HUES48 (cell line): ENCODE data around the gene GAMT.

Experiments used
- H3K27ac ChIP-seq: one replicate; pipeline ENCODE4 v1.7.0; 2013; ENCODE audit warnings: low read depth, low read length, inconsistent platforms
- H3K27me3 ChIP-seq: 2 replicates; pipeline ENCODE4 v1.6.1; 2013; ENCODE audit warnings: mild to moderate bottlenecking, low read length; ENCODE audit not compliant: control insufficient read depth, insufficient read depth
- H3K36me3 ChIP-seq: 2 replicates; pipeline ENCODE4 v1.6.1; 2013; ENCODE audit warnings: low read length; ENCODE audit not compliant: control insufficient read depth, insufficient read depth
- H3K4me1 ChIP-seq: 2 replicates; pipeline ENCODE4 v1.6.1; 2013; ENCODE audit warnings: mild to moderate bottlenecking, low read length; ENCODE audit not compliant: control insufficient read depth, insufficient read depth
- H3K4me3 ChIP-seq: 2 replicates; pipeline ENCODE4 v1.5.1; 2013; ENCODE audit warnings: mild to moderate bottlenecking, low read depth, low read length
- H3K9ac ChIP-seq: 2 replicates; pipeline ENCODE4 v1.6.1; 2013; ENCODE audit warnings: mild to moderate bottlenecking, low read depth, low read length, moderate library complexity
- H3K9me3 ChIP-seq: 2 replicates; pipeline ENCODE4 v1.6.1; 2013; ENCODE audit warnings: low read length; ENCODE audit not compliant: control insufficient read depth, insufficient read depth

GAMT gene

GRCh38 chr19:1357531-1358109 is 43.7 kb downstream of the GAMT start:
- peak overlapping the region; percentile 31; the same call in 1 of the 2 replicates for H3K4me3 ChIP-seq
- H3K27ac ChIP-seq = peak overlapping the region; percentile 70
- H3K9ac ChIP-seq = no peak overlapping the region
- peaks cover 53% of the 10 kb centered on the region for H3K36me3 ChIP-seq
- H3K9me3 ChIP-seq = no peaks in the 10 kb centered on the region
- peaks cover 54% of the 10 kb centered on the region for H3K4me1 ChIP-seq
- no peaks in the 10 kb centered on the region for H3K27me3 ChIP-seq

DNA sequence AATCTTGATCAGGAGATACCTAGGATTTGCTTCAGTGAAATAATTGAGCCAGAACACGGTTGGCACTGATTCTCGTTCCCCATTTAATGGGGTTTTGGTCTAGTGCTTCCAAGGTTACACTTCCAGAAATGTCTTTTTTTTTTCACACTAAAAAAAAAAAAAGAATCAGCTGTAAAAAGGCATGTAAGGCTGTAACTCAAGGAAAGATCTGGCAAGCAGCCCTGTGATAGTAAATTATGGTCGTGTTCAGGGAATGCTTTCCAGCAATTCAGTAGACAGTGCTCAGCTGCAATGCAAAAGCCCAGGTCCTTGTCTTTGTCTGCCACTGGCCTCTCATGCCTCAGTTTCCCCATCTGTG is 44.9 kb downstream of the GAMT start:
- H3K36me3 ChIP-seq = peaks cover 42% of the 10 kb centered on the region
- H3K9me3 ChIP-seq = no peaks in the 10 kb centered on the region
- H3K9ac ChIP-seq = no peak overlapping the region
- H3K4me1 ChIP-seq = peaks cover 53% of the 10 kb centered on the region
- no peak overlapping the region for H3K27ac ChIP-seq
- no peaks in the 10 kb centered on the region for H3K27me3 ChIP-seq
- H3K4me3 ChIP-seq = peak overlapping the region; percentile 76; the same call in 1 of the 2 replicates

DNA sequence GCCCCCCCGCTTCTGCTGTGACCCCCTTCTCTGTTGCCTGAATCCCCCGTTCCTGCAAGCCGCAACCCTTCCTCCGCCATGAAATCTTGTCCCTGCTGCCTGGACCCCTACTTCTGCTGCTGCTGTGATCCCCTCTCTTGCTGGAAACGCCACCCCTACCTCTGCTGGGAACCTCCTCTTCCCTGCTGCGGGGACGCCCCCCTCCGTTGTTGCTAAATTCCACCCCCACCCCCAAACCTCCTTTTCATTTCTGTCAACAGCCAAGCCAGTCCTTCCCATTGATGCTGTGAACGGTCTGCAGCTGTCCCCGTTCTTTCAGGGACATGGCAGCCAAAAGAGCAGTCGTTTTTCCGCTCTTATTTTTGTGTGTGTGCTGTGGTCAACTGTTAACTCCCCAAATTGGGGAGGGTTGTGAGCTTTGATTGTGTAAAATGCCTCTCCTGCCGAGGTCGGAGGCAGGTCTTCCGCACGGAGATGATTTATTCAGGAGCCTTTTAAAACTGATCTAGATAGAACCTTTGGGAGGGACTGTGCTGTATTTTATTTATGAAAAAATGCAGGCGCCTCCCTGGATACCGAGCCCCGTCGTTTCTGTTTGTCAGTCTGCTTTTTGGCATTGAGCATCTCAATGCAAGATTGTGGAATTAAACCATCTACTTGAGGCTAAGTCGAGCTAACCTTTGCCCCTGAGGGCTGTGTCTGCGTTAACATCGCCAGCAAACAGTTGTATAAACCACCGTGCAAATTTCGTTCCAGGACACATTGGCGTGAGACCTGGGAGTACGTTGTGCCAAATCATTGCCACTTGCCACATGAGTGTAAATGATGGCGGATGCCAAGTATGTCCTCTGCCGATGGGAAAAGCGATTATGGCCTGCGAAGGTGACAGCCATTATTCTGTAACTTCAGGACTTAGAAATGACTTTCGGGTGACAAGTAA is 45.5 kb downstream of the GAMT start:
- no peaks in the 10 kb centered on the region for H3K9me3 ChIP-seq
- H3K4me1 ChIP-seq = peaks cover 51% of the 10 kb centered on the region
- H3K4me3 ChIP-seq = peak overlapping the region; percentile 76
- H3K9ac ChIP-seq = no peak overlapping the region
- no peaks in the 10 kb centered on the region for H3K27me3 ChIP-seq
- H3K27ac ChIP-seq = peak overlapping the region; percentile 42
- H3K36me3 ChIP-seq = peaks cover 35% of the 10 kb centered on the region

DNA sequence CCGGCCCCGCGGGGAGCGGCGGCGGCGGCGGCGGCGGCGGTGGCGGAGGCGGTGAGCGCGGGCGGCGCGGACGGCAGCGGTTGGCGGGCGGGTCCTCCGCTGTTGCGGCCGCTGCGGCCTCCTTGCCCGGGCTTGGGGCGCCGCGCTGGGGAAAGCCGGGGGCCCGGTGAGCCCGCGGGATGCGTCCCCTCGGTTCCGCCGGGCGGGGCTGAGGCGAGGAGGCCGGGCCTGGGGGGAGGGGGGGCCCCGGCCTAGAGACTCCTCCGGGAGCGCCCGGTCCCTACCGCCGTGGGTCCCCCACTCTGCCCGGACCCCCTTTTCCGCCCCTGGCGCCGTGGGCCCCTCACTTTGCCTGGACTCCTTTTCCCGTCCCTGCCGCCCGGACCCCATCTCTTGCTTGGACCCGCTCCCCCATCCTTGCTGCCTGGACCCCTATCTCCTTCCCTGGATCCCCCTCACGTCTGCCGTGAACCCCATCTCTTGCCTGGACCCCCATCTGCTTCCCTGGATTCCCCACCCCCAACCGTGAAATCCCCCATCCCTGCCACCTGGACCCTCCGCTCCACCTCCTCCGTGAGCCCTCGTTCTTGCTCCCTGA is 46.3 kb downstream of the GAMT start:
- H3K4me1 ChIP-seq = peaks cover 45% of the 10 kb centered on the region
- peak overlapping the region; percentile 76 for H3K4me3 ChIP-seq
- no peaks in the 10 kb centered on the region for H3K27me3 ChIP-seq
- H3K9me3 ChIP-seq = no peaks in the 10 kb centered on the region
- H3K36me3 ChIP-seq = peaks cover 28% of the 10 kb centered on the region
- no peak overlapping the region for H3K9ac ChIP-seq
- peak overlapping the region; percentile 72 for H3K27ac ChIP-seq

GRCh38 chr19:1353144-1353543 is 48.2 kb downstream of the GAMT start:
- Histone ChIP-seq H3K36me3 (peaks cover 9% of the 10 kb centered on the region), H3K27ac (no peak overlapping the region), H3K27me3 (no peaks in the 10 kb centered on the region), H3K4me1 (peaks cover 27% of the 10 kb centered on the region), H3K9me3 (no peaks in the 10 kb centered on the region), H3K4me3 (no peak overlapping the region), H3K9ac (no peak overlapping the region)

GRCh38 chr19:1351381-1351851 is 49.9 kb downstream of the GAMT start:
- H3K4me3 ChIP-seq = no peak overlapping the region
- H3K9me3 ChIP-seq = no peaks in the 10 kb centered on the region
- H3K27me3 ChIP-seq = no peaks in the 10 kb centered on the region

DNA sequence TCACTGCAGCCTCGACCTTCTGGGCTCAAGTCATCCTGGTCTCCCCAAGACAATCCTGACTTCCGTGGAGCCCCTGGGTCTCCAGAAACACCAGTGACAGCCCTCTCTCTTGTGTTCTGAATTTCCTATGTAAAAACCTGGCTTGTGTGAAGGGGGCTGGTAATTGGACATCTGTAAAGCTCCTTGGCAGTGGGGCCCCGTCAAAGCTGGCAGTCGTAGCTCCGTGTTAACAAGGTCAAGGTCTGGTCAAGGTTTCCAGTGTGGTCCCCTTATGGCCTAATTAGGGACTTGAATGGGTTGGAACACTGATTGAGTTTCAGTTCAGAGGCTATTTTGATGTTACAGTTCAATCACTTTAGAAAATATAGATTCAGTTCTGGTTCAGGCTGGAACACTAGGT is 50.5 kb downstream of the GAMT start:
- Histone ChIP-seq H3K27ac (no peak overlapping the region), H3K9ac (no peak overlapping the region), H3K9me3 (no peaks in the 10 kb centered on the region), H3K4me3 (no peak overlapping the region), H3K27me3 (no peaks in the 10 kb centered on the region), H3K4me1 (peaks cover 4% of the 10 kb centered on the region), H3K36me3 (no peaks in the 10 kb centered on the region)

More at GRCh38 chr19:1351381-1351851, 49.9 kb downstream of the GAMT start:
- peaks cover 10% of the 10 kb centered on the region for H3K4me1 ChIP-seq
- H3K27ac ChIP-seq = no peak overlapping the region
- no peak overlapping the region for H3K9ac ChIP-seq
- H3K36me3 ChIP-seq = peaks cover 1% of the 10 kb centered on the region

DNA sequence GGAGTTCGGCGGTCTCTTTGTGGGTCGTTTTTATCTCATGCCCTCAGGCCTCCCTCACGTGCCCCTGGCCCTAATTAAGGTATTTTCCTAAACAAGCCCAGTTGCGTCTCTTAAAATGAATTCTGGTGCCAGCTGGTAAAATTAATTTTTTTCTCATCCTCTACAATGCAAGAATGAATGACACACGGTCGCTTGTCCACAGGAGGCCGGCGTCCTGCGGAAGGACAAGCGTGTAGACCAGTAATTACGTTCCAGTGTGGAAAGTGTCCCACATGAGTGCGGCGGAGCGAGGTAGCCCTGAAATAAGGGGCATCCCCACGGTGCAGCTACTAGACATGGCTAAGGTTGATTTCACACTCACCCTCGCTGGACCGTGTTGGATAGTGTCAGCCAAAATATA is 52.1 kb downstream of the GAMT start:
- no peaks in the 10 kb centered on the region for H3K27me3 ChIP-seq
- no peak overlapping the region for H3K9ac ChIP-seq
- H3K36me3 ChIP-seq = no peaks in the 10 kb centered on the region
- H3K27ac ChIP-seq = no peak overlapping the region
- no peak overlapping the region for H3K4me3 ChIP-seq
- no peaks in the 10 kb centered on the region for H3K4me1 ChIP-seq
- H3K9me3 ChIP-seq = no peaks in the 10 kb centered on the region
